Measurements from ENCODE around the gene G3BP1. TPM values are rescaled to one million over a fixed set of nuclear protein-coding genes. Genes with fewer than 3 reads are reported as not detected.
"Not testable (repeated sequence)": the region's sequence is repeated elsewhere in the genome, so short reads cannot be mapped to it uniquely, and the experiment has no call there.

Gene G3BP1
- total and polyA plus RNA-seq, 8 donors: 15.1 to 138 (median 53.1) TPM

DNA sequence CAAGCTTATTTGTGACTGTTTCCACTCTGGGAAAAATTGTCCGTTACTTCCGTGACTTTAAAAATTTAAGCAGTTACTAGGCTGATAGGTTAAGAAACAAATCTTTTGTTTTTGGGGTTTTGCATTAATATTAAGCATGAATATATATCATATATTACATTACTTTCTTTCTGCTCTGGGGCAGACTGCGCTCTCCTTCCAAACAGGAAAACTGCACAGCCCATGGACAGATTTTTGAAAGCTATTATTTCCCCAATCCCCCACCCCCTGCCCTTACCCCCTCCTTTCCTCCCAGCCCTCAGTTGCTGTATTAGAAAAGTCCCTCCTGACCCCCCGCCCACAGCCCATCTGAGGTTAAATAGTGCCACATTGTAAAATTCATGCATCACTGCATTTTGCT, 50.4 kb downstream of the G3BP1 start:
- DNase-seq: no peak
- 93 to 100% (median 97%) methylated on average over 4 of the region's 4 CpGs for WGBS, 5 donors
- Histone ChIP-seq H3K36me3 (no peaks in the 10 kb centered on the region), H3K9me3 (no peaks in the 10 kb centered on the region), H3K27ac (no peak overlapping the region), H3K27me3 (no peaks in the 10 kb centered on the region), H3K4me1 (peaks cover 0 to 9% (median 4%) of the 10 kb centered on the region in 4 donors), H3K4me3 (no peak overlapping the region)
- no peak for TF ChIP-seq CTCF (IDR thresholded peaks at IDR 0.05)
- TF ChIP-seq EP300 (IDR thresholded peaks at IDR 0.05): no peak
- TF ChIP-seq POLR2A (IDR thresholded peaks at IDR 0.05): no peak
- no peak for TF ChIP-seq POLR2AphosphoS5 (IDR thresholded peaks at IDR 0.05)
- intact Hi-C loops (cut with DNase I; ENCODE audit: low total_unique reads): loop anchor here (10.0 kb wide), 1 partner anchor 453 kb away; no protein-coding TSS in a partner anchor

DNA sequence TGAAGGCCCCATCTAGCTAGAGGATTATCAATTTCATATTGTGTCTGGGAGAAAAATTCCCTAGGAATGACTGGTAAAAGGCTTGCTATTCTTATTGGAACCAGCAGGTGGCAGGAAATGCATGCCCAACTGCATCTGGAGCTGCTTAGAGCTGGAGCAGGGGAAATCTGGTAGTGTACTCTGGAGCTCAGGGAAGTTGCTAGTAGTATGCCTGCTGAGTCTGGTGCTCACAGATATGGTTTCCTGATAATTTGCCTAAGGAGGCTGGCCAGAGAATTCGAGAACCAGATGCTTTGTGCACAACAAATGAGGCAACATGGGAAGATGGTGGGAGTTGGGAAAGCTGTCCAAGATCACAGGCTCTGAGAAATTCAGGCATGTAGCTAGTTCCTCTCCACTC, 53.7 kb downstream of the G3BP1 start:
- Histone ChIP-seq H3K9me3 (no peaks in the 10 kb centered on the region), H3K27ac (no peak overlapping the region), H3K27me3 (no peaks in the 10 kb centered on the region), H3K4me3 (no peak overlapping the region), H3K36me3 (no peaks in the 10 kb centered on the region), H3K4me1 (peaks cover 0 to 7% (median under 1%) of the 10 kb centered on the region in 4 donors)
- intact Hi-C loops (cut with DNase I; ENCODE audit: low total_unique reads): loop anchor here (5.0 to 10.0 kb wide), 3 partner anchors 317 to 677 kb away; no protein-coding TSS in a partner anchor
- WGBS, 5 donors: 4 to 33% (median 20%) methylated on average over 1 of the region's 1 CpG
- TF ChIP-seq EP300 (IDR thresholded peaks at IDR 0.05) (no peak), CTCF (IDR thresholded peaks at IDR 0.05) (peak in 5 of 7 experiments; percentile 65 to 85 (median 81))
- peak; percentile 63 to 89 for DNase-seq

DNA sequence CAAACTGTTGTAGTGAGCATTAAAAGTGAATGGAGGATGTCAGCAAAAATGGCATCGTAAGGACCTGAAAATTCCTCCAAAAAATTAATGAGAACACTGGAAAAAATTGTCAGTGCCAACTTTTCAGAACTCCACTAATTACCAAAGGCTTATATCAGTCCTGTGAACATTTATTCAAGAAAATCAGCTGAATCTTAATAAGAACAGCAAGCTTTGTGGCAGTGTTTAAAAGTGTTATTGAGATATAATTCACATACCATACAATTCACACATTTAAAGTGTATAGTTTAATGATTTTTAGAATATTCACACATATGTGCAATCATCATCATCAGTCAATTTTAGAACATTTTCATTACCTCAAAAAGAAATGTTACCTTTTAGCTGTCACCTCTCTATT, 57.6 kb downstream of the G3BP1 start:
- 94 to 100% (median 97%) methylated on average over 1 of the region's 1 CpG for WGBS, 5 donors
- H3K4me1 ChIP-seq: no peaks in the 10 kb centered on the region

GRCh38 chr5:151832843-151833242, 61.1 kb downstream of the G3BP1 start:
- peaks cover 24 to 69% (median 47%) of the 10 kb centered on the region in 4 donors for H3K9me3 ChIP-seq
- H3K27ac ChIP-seq; H3K4me3 ChIP-seq; H3K4me1 ChIP-seq; H3K36me3 ChIP-seq; intact Hi-C loops (cut with DNase I; ENCODE audit: low total_unique reads); H3K27me3 ChIP-seq; DNase-seq: not testable (repeated sequence)
- WGBS, 5 donors: 95 to 100% (median 99%) methylated on average over 4 of the region's 4 CpGs

More for the DNA sequence above, 57.6 kb downstream of the G3BP1 start:
- Histone ChIP-seq H3K4me3 (no peak overlapping the region), H3K27me3 (no peaks in the 10 kb centered on the region), H3K9me3 (peaks cover 4 to 37% (median 21%) of the 10 kb centered on the region in 4 donors), H3K36me3 (no peaks in the 10 kb centered on the region), H3K27ac (no peak overlapping the region)
- no peak for DNase-seq
- intact Hi-C loops (cut with DNase I; ENCODE audit: low total_unique reads): loop anchor here (5.0 to 10.0 kb wide), 3 partner anchors 313 to 673 kb away; no protein-coding TSS in a partner anchor
- TF ChIP-seq POLR2AphosphoS5 (IDR thresholded peaks at IDR 0.05) (no peak), POLR2A (IDR thresholded peaks at IDR 0.05) (no peak), EP300 (IDR thresholded peaks at IDR 0.05) (no peak), CTCF (IDR thresholded peaks at IDR 0.05) (no peak)

DNA sequence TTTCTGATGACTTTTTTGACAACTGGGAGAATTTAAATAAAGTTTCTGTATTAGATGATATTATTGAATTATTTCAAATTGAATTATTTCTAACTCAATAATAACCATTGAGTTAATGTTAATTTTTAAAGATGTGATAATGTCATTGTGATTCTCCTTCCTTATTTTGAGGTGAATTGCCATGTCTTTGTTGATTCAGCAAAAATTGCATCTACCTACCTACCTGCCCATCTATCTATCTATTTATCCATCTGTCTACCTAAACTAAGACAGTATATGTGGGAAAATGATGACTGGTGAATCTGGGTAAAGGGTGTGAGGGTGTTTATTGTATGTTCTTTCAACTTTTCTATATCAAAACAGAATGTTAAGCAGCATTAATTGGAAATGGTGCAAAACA, 75.0 kb downstream of the G3BP1 start:
- no peak for DNase-seq
- intact Hi-C loops (cut with DNase I; ENCODE audit: low total_unique reads): no loop called here

More for the DNA sequence above, 75.0 kb downstream of the G3BP1 start:
- H3K4me3 ChIP-seq: no peak overlapping the region
- H3K4me1 ChIP-seq: no peaks in the 10 kb centered on the region
- no peaks in the 10 kb centered on the region for H3K9me3 ChIP-seq
- H3K27ac ChIP-seq: no peak overlapping the region
- no peaks in the 10 kb centered on the region for H3K36me3 ChIP-seq
- no peaks in the 10 kb centered on the region for H3K27me3 ChIP-seq
- TF ChIP-seq CTCF (IDR thresholded peaks at IDR 0.05): no peak
- no peak for TF ChIP-seq EP300 (IDR thresholded peaks at IDR 0.05)
- TF ChIP-seq POLR2AphosphoS5 (IDR thresholded peaks at IDR 0.05): no peak
- no peak for TF ChIP-seq POLR2A (IDR thresholded peaks at IDR 0.05)

Measured in stomach (tissue), 9 donors.